HEK293T (cell line): ENCODE results near the gene FARP1.

ENCODE experiments used
- BHLHE40 ChIP-seq: fragments of 450-650 bp; IDR thresholded peaks from 2 replicates; pipeline ENCODE4 v1.6.1; 2016; ENCODE audit warnings: mild to moderate bottlenecking, moderate library complexity, borderline replicate concordance
- FOXM1 ChIP-seq: fragments of 450-650 bp; IDR thresholded peaks from 2 replicates; pipeline ENCODE4 v1.6.1; 2017; ENCODE audit warnings: mild to moderate bottlenecking, borderline replicate concordance
- HDGF ChIP-seq: fragments of 450-650 bp; IDR thresholded peaks from 2 replicates; pipeline ENCODE4 v1.6.1; 2017; ENCODE audit warnings: antibody characterized with exemption, borderline replicate concordance
- L3MBTL2 ChIP-seq: fragments of 450-650 bp; conservative IDR thresholded peaks from 2 replicates; pipeline ENCODE4 v1.6.1; 2016; ENCODE audit warnings: mild to moderate bottlenecking
- LEF1 ChIP-seq: fragments of 450-650 bp; IDR thresholded peaks from 2 replicates; pipeline ENCODE4 v1.6.1; 2017; ENCODE audit warnings: mild to moderate bottlenecking, borderline replicate concordance
- PKNOX1 ChIP-seq: fragments of 450-650 bp; IDR thresholded peaks from 2 replicates; pipeline ENCODE4 v1.6.1; 2016
- SP1 ChIP-seq: fragments of 450-650 bp; IDR thresholded peaks from 2 replicates; pipeline ENCODE4 v1.6.1; 2017
- TARDBP ChIP-seq: fragments of 450-650 bp; IDR thresholded peaks from 2 replicates; pipeline ENCODE4 v1.6.1; 2016
- ZNF384 ChIP-seq: fragments of 450-650 bp; IDR thresholded peaks from 2 replicates; pipeline ENCODE4 v1.6.1; 2016

DNA sequence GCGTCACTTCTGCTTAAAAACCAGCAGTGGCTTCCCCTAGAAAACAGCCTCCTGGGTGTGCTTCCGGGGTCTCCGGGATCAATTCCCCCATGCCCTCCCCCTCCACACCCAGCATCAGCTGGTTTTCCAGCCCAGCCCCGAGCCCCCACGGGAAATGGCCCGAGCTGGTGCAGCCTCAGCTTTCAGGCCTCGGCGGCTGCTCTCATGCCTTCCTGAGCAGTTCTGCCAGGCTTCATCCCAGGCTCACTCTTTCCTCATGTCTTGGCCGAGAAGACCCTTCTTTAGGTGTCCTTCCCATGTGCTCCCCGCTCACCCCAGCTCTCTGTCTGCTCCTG, 137.2 kb downstream of the FARP1 start:
- TF ChIP-seq L3MBTL2 (no peak), TARDBP (no peak), PKNOX1 (no peak), BHLHE40 (no peak), LEF1 (no peak), ZNF384 (no peak), SP1 (no peak), FOXM1 (no peak), HDGF (no peak)
